NCI-H2171 treated with DMSO at 0.1 percent for 48 hours (cell line): Measurements from ENCODE around the gene RAD51B.
"Not testable (repeated sequence)": the region's sequence is repeated elsewhere in the genome, so short reads cannot be mapped to it uniquely, and the experiment has no call there.

ENCODE experiments used
- DNase-seq: peaks from one replicate; lab custom pipeline; 2025; lab: John Stamatoyannopoulos, UW

RAD51B gene

DNA sequence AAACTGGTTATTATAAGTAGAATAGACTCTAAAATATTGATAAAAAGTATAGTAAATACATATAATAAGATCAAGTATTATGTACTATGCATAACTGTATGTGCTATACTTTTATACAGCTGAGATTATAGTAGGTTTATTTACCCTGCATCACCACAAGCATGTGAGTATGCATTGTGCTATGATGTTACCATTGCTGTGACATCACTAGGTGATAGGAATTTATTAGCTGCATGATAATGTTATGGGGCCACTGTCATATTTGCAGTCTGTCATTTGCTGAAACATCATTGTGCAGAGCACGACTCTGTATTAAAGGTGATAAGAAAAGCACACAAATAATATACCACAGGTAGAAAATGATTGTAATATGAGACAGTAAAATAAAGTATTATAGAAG is 587.7 kb downstream of the RAD51B start:
- DNase-seq: no peak

DNA sequence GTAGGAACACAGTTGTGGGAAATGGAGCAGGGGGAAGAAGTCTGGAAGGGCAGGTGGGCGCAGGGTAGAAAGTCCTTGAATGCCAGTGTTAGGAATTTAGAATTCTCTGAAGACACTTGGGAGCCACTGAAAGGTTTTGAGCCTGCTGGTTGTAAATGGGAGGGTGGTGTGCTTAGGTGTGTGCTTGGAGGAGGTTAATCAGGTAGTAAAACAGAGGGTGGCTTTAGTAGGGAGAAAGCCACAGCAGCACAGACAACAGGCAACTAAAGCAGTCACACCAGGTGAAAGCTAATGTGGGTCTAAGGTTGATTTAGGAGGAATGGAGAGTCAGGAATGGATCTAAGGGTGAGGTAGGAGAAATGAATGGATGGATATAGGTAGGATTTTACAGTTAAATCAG is 588.2 kb downstream of the RAD51B start:
- DNase-seq: no peak

DNA sequence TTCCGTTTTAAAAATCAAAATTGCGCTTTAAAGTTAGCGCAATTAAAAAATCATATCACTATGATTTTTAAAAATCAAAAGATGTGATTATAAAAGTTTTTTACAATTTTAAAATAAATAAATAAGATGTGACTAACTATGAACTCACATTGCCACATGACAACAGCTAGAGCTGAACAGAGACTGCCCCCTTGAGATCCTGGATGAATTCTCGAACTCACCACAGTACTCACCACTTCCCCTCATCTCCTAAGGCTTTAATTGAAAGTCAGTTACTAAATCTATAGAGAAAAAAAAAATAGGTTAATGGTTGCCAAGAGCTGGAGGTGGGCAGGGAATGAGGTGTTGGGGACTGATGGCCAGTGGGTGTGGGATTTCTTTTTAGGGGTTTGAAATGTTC is 589.1 kb downstream of the RAD51B start:
- DNase-seq: no peak

DNA sequence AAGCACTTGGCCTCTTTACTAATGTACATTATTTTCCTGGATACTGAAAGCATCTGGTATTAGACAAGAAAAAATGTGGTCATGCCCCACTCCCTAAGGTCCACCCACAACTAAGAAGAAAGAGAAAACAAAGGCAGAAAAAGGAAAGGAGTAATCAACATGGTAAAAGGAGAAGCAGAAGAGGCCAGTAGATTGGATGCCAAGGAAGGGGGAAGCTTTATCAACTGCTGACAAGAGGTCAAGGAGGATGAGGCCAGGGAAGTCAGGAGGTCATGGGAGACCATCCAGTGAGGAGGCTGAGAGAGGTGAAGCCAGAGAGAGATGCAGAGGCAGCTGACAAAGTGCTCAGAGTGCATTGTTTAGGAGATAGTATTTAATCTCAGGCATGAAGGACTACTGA is 589.8 kb downstream of the RAD51B start:
- DNase-seq: no peak

DNA sequence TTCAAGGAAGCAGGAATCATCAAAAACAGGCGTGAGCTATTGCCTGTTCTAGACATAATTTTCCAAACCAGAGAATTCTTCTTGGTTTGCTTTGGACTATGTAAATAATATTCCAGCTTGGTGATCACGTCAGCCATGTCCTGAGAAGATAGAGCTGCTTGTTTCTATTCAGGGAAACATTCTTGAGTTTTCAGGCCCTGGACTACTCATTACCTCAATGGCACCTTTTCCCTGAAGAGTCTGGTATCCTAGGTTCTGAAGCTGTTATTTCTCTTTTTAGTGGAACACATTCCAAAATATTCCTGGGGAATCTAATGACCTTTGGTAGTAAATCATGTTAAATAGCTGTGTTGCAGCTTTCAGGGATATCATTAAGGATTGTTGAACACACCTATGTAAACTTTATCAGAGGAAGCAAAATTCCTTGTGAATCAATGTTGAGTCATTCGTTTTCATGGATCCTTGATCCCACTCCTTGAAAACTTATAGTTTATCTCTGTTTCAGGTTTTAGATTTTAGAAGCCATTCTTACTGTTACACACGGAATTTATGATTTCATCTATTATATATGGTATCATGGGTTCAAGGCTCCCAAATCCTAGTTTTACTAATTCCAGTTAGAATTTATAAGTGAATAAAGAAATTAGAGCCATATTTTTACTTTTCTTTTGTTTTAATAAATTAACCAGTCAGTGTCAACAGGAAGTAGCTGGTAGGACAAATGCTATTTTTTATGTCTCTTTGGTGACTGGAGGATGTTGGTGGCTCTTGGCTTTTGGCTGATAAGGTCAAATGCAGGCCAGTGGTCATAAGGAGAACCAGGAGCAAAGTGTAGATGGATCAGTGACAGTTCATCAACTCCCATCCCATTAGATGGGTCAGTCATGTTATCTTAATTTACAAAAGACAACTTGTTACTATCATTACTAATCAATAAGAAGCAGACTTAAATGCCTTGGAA is 593.2 kb downstream of the RAD51B start:
- DNase-seq: no peak

DNA sequence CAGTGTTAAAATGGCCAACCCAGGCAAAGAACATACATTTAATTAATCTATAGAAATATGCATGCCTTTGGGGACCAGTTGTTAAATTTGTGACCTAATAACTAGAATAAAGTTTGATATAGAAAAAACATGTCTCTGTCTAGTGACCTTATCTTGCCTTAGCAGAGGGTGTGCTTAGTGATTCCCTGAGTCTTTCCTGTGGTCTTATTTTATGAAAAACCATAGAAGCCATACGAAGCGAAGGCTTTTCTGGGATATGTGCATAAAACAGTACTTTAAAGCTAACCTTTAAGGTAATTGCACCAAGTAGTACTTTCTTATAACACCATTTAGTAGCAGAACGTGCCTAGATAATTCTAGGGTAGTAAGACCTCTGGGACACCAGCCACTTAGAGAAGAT is 593.9 kb downstream of the RAD51B start:
- DNase-seq: no peak

DNA sequence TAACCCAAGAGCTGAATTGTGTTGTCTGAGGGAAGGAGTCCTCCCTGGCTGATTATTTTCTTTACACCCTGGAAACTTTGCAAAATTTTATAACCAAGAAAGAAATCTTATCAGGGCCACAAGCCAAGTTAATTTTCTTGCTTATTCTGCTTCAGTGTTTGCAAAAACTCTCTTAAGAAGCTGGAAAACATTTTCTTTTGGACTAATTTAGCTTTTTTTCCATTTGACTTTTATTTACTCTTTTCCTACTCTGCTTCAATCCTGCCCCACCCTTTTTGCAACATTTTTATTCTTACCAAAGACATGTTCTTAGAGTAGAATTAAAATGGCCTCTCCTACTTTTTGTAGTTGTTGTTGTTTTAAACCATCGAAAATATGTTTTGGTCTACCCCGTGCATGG is 594.5 kb downstream of the RAD51B start:
- DNase-seq: no peak

DNA sequence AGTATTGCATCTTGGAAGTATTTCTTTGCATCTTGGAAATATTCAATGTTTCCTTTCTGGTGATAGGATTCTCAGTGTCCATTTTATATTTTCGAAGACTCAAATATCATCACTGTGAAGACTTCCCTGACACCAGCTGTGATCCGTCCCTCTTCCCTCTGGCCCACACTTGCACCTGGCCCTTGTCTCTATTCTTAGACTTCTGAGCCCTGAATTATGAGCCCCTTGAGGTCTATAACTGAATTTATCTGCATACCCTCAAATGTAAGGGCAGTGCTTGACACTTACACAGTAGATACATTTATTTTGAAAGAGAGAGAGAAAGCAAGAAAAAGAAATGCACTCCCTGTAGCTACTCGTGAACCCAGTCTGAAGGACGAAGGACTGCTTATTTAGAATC is 596.6 kb downstream of the RAD51B start:
- no peak for DNase-seq

DNA sequence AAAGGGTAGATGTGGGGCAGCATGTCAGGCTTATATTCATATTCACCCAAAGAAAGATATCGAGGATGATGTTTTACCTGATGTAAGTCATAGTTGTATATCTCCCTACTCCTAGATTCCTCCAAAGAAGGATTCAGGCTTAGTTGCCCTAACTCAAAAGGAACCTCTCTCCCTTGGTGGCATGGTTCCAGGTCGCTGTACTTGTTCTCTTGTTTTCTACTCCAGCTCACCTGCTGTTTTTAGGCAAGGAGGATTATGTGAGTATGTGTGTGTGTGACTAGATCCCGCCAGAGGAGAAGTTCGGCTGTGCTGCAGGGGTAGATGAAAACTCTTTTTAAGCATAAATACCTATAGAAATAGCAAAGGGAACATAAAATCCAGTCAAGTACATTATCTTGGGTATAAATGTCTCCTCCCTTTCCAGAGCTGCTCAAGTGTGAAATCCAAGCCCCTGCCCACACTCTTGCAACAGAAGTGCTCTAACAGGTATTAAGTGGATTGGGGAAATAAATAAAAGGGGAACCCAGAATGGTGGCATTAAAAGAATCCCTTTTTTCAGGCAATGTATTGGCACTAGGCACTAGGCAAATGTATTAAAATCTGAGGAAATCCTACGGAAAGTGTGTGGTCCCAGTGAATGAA is 597.6 kb downstream of the RAD51B start:
- DNase-seq: peak; percentile 4

DNA sequence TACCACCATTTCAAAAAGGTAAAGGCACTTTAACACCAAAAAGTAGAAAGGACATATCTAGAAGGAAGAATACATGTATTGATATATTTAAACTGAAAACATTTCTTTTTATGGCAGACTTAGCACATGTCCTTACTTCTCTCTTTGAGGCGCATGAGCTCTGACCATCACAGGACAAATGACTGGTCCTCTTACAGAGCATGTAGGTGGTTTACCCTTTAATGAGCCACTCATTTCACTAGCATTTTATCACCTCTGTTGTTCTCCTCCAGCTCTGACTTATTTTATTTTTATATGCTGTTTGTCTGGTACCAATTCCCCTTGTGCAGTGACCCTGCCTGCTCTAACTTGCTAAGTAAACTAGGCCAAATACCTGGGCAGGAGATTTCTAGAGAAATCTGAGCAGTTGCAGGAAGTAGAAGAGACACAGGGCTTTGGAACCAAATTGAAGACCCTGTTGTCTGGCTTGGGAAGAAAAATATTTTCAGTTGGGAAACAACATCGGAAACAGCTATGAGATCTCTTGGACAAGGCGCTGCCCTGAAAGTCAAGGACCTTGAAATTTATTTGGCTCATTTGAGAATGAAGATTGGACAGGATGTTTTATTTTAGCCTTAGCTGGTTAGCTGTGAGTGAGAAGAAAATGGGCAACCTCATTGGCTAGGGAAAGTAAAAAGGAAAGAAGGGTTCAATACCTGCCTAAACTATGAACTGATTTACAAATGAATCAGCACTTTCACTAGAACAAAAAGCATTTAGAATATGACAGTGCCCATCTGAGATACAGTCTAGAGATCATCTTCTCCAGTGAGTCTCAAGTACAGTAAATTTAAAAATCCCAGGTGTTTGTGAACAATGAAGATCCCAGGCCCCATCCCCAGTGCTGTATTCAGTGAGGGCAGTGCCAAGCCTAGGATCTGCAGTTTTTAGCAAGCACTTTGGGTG is 598.9 kb downstream of the RAD51B start:
- no peak for DNase-seq

DNA sequence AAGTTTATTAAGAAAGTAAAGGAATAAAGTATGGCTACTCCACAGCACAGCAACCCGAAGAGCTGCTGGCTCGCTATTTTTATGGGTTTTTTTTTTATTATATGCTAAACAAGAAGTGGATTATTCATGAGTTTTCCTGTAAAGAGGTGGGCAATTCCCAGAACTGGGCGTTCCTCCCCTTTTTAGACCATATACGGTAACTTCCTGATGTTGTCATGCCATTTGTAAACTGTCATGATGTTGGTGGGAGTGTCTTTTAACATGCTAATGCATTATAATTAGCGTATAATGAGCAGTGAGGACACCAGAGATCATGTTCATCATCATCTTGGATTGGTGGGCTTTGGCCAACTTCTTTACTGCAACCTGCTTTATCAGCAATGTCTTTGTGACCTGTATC is 600.8 kb downstream of the RAD51B start:
- no peak for DNase-seq

DNA sequence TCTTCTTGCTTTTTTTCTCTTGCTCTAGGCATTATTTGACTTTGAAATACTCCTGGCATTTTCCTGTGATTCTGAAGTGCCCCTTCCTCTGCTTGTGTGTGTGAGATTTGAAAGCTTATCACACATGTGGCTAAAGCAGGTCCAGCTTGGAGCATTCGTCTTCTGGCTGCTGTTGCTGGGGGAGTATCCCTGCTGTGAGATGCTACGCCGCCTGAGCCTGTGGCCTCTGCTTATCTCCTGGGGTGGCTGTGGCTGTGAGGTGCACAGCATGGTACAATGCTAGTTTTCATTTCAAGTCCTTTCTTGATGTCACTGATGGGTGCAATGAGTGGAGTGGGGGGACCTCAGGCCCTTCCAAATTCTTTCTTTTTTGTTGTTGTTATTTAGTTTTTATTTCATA is 601.5 kb downstream of the RAD51B start:
- no peak for DNase-seq

DNA sequence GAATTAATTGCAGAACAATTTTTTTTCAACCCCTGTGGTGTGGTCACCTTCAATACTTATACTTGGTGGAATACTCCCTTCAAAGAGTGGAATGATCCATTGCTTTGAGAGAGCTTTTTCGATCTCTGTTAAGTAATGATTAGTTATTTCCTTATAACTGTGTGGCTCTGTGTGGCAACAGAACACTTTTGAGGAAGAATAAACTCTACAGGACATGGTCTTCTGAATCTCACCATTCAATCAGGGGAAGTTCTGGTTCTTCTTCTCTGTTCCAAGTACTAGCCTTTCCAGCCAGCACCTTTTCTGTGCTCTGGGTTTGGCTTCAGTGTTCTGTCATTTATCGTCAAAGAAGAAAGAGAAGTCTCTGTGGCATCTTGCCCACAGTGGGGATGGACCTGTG is 604.1 kb downstream of the RAD51B start:
- no peak for DNase-seq

DNA sequence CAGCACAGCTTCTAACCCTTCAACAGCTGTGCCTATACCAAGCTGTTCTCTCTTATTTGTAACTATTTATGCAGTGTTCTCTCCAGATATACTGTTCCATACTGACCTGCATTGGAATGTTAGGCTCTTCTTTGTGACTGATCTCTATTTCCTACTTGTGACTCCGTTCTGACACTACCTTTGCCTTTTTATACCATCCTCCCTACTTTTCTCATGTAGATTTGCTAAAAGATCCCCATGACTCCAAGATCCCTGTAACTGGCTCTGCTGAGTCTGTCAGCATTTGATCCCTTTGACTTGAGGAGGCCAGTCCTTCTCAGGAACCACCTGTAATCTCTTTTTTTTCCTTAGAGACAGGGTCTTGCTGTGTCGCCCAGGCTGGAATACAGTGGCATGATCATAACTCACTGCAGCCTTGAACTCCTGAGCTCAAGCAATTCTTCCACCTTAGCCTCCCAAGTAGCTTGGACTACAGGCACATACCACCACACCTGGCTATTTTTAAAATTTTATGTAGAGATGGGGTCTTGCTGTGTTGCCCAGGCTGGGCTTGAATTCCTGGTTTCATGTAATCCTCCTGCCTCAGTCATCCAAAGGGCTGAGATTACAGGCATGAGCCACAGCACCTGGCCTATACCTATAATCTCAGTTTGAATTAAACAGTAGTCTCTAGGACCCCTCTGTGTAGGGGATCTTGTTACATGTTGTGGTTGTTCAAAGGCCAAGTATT is 605.0 kb downstream of the RAD51B start:
- no peak for DNase-seq

DNA sequence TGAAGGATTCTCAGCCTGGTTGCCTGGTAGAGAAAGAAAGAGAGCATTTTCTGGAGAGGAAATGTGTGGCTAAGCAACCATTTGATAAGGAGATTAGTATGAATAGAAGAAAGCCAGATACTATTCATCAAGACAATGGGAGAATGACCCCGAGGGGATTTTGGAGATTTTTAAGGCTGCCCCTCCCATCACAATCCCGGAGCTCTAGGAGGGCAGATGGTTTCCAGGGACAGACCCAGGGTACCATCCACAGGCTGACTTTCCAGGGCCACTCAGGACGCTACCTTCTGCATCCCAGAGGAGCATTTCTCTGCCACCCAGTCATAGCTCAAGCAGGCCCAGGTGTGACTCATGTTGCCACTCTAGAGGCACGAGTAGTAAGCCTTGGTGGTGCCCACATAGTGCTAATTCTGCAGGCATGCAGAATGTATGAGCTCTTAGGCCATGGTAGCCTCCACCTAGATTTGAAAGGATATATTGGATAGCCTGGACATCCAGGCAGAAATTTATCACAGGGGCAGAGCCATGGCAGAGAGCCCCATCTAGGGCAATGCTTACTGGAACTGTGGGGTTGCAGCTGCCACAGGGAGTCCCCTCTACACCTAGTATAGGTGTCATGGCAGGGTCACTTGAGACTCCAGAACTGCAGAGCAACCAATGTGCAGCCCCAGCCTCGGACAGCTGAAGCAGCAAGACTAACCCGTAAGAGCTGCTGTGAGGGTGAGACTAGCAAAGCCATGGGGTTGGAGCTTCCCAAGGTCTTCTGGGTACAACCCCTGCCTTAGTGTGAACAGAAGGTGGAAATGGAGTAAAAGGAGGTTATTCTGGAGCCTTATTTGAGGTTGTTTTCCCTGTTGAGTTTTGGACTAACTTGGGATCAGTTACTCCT is 607.3 kb downstream of the RAD51B start:
- DNase-seq: no peak

DNA sequence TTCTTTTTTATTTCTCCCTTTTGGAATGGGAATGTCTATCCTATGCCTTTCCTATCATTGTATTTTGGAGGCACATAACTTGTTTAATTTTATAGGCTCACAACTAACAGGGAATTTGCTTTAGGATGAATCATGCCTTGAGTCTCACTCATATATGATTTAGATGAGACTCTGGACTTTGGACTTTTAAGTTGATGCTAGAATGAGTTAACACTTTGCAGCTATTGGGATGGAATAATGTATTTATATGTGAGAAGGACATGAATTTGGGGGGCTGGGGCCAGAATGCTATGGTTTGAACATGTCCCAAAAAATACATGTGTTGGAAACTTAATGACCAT is 607.9 kb downstream of the RAD51B start:
- DNase-seq: no peak

DNA sequence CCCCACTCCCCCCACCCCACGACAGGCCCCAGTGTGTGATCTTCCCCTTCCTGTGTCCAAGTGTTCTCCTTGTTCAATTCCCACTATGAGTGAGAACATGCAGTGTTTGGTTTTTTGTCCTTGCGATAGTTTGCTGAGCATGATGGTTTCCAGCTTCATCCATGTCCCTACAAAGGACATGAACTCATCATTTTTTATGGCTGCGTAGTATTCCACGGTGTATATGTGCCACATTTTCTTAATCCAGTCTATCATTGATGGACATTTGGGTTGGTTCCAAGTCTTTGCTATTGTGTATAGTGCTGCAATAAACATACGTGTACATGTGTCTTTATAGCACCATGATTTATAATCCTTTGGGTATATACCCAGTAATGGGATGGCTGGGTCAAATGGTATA is 609.3 kb downstream of the RAD51B start:
- DNase-seq: not testable (repeated sequence)

DNA sequence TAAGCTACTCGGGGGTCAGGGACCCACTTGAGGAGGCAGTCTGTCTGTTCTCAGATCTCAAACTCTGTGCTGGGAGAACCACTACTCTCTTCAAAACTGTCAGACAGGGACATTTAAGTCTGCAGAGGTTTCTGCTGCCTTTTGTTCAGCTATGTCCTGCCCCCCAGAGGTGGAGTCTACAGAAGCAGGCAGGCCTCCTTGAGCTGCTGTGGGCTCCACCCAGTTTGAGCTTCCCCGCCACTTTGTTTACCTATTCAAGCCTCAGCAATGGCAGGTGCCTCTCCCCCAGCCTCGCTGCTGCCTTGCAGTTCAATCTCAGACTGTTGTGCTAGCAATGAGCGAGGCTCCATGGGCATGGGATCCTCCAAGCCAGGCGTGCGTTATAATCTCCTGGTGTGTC is 614.6 kb downstream of the RAD51B start:
- DNase-seq: not testable (repeated sequence)

DNA sequence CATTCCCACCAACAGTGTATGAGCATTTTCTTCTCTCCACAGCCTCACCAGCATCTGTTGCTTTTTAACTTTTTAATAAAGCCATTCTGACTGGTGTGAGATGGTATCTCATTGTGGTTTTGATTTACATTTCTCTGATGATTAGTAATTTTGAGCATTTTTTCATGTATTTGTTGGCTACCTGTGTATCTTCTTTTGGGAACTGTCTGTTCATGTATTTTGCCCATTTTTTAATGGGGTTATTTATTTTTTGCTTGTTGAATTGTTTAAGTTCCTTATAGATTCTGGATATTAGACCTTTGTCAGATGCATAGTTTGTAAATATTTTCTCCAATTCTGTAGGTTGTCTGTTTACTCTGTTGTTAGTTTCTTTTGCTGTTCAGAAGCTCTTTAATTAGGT is 616.1 kb downstream of the RAD51B start:
- not testable (repeated sequence) for DNase-seq

DNA sequence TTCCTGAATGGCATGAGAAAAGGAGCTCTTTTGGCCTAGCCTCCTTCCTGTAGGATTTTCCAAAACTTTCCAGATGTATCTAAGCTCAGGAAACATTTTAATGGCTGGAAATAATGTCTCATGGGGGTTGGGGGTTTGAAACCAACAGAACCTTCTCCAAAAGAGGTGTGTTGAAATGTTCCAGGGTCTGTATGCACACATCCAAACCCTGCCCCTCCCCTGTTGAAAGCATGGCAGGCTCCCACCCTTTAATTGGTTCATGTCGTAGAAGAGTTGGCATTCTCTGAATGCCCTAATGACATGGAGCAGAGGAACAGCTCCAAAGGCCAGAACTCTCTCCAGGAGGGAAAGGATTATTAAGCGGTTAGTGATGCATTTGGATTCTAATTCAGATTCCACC is 620.1 kb downstream of the RAD51B start:
- DNase-seq: no peak

DNA sequence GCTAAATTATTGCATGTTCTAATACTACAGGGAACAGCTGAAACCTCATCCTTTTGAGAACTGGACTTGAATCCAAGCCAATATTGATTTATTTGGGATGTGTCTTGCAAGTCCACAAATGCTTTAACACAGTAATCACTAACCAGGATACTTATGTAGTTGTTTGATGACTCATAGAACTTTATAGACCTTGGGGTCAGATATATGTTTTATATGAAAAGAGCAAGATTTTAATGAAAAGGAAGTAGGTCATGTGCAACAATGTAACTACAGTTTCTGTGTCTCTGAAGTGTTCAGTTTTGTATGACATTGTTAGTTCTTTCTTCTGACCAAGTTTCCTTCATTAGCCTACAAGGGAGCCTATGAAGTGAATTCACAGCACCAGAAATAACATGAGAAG is 621.2 kb downstream of the RAD51B start:
- DNase-seq: no peak
